Lung microvascular endothelial cell (primary cell): ENCODE results near the gene ST6GALNAC3. TPM values are rescaled to one million over a fixed set of nuclear protein-coding genes. Genes with fewer than 3 reads are reported as not detected.
A peak's percentile ranks its signal among the peaks of the same experiment; 100 is the strongest.

ENCODE experiments used
- DNase-seq, 2 donors: peaks; one replicate each; pipeline versions ENCODE4 v3.0.0 to v3.0.0-alpha.2; 2010; ENCODE audit warnings: low read depth in 2 of 2
- total RNA-seq: library from RNA; depleted of rRNA; stranded (reverse); fragments of >200 nt; gene quantifications from 2 replicates; pipeline ENCODE4 v1.2.1, GENCODE V29; 2014

ST6GALNAC3 gene
- total RNA-seq, 1 donor from 2014 or later: 41.5 TPM

DNA sequence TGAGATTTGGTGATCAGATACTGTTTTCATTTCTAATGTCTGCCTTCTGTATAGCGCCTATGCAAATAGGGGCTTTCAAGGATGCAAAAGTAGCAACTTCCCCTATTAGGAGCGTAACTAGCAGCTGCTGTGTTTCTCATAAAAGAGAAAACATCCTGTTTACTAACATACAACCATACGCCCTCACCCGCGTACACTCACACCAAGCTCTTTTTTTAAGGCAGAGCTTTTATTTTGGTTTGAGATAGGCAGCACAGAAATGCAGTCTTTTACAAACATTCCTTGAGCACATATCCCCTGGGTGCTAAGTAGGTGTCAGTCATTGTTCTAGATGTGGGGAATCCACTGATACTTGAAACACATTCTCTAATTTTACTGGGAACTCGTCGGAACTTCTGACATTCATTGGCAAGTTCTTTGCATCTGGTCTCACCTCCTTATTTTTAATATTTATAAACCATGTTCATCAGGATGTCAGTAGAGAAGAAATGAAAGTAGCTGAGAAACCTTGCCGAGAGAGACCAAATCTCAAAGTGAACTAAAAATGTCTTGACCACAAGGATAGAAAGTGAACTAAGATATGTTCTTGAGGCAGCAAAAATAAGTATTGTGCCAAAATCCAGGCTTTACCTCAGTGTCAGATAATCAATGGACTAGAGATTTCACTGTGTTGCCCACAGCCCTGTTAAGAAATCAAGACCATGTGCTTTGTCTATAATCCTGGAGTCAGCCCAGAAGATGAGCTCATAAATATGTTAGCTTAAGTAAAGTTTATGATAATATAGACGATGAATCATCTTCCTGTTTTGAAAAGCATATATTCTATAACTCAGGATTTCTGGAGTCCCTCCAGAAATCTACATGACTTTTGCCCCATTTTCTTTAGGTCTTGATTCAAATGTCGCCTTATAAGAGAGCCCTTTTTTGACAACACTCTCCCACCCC is 350.9 kb downstream of the ST6GALNAC3 start:
- DNase-seq: peak; percentile 39 to 65

DNA sequence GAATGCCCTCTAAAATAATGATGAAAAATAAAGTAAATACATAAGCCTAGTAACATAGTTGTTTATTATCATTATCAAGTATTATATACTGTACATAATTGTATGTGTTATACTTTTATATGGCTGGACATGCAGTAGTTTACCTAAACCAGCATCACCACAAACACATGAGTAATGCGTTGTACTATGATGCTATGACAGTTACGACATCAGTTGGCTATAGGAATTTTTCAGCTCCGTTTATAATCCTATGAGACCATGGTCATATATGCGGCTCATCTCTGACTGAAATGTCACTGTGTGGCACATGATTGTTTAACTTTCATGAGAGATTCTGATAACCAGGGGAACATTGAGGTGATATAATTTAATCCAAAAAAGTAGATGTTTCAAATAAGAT is 352.1 kb downstream of the ST6GALNAC3 start:
- DNase-seq: no peak

DNA sequence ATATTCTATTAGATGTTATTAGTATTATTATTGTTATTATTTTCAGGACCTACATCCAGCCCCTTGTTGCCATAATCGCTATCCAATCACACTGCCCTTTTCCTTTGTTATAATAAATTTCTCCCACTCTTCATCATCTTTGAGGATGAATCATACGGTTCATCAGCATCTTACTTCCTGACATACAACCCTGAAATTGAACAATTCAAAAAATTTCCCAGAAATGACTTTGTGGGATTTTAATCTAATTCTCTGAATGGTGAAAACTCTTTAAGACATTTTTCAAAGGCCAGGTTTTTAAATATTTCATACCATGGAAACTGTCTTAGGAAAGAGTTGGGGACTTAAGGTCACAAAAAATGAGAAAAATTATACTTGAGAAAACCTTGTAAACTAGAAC is 353.5 kb downstream of the ST6GALNAC3 start:
- DNase-seq: peak in 1 of 2 donors; percentile 38

DNA sequence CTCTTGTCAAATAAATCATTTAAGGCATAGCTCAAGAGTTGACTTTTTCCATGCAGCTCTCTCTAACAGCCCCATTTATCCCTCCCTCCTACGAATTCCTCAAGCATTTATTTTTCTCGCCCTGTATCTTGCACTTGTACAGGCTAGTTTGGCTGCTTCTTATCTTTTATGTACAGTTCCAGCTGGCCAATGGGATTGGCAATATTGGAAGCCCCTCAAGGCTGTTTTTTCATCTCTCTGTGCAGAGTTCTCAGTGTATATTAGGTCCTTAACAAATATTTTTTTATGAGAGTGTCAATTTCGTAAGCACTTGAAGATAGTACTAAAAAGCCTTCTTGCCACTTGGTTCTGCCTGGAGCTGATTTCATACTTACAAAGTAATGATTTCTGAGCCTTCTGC is 356.0 kb downstream of the ST6GALNAC3 start:
- no peak for DNase-seq

DNA sequence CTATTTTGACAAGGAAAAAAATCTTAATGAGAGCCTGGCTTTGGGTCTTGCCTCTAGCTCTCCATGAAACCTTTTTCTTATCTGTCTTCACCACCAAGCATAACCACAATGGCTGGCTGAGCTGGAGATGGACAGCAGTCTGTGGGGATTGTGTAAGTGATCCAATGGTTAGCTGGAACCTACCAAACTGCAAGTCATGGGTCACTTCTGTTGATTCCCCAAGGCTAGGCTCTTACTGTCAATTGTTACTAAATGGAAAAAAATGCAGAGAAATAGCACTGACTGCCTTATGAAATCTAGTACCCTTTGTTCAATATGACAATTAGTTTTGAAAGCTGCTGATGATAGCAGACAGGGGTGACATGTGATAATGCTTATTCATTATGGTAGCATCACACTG is 359.0 kb downstream of the ST6GALNAC3 start:
- no peak for DNase-seq

DNA sequence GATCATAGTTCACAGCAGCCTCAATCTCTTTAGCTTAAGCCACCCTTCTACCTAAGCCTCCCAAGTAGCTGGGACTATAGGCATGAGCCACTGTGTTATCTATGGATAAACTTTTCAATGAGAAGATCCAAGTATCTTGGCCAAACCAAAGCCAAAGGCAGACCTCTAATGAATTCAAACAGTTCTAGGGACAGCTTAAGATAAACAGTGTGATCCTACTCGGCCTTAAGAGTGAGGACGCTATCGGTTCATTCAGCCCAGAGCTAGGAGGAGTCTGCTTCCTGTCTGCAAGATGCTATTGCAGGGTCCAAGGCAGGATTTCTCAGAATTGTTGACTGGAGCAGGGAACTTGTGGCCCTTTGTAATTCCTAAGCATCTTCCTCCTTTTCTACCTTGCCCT is 368.7 kb downstream of the ST6GALNAC3 start:
- DNase-seq: no peak

DNA sequence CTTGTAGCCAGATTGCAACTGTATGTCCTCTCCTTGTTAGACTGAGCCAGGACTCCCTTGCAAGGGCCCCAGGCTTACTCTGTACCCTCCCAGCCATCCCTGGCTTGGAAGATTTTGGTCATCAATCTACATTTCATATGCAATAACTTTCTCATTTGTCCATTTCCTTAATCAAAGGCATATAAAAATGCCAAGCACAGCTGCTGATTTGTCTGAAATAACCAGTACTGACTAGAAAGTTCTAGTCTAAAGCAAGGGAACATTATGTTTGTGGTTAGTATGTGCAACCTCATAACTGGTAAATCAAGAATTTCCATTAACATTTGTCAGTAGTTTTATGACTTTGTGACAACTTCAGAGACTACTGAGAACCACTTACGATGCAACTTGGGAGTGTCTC is 370.2 kb downstream of the ST6GALNAC3 start:
- no peak for DNase-seq

DNA sequence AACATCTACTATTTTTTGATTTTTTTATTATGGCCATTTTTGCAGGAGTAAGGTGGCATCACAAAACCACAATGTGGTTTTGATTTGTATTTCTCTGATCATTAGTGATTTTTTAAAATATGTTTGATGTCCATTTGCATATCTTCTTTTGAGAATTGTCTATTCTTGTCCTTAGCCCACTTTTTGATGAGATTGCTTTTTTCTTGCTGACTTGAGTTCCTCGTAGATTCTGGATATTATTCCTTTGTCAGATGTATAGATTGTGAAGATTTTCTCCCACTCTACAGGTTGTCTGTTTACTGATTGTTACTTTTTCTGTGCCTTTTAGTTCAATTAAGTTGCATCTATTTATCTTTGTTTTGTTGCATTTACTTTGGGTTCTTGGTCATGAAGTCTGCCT is 375.7 kb downstream of the ST6GALNAC3 start:
- DNase-seq: no peak

DNA sequence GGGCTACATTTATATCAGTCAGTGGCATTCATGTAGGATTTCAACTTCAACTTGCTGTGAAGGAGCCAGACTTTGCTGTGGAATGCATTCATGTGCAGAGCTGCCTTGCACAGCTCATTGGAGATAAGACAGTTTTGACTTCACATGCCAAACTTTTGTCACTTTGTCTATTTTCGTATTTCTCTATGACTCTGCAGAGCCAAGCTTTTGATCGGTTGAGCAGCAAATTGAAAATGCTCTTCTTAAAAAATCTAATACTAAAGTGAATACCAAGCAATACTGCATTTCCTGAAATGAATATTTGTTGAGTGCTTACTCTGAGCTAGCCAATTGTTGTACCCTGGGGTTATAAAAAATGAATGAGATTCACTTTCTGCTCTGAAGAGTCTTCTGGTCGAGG is 388.7 kb downstream of the ST6GALNAC3 start:
- no peak for DNase-seq

DNA sequence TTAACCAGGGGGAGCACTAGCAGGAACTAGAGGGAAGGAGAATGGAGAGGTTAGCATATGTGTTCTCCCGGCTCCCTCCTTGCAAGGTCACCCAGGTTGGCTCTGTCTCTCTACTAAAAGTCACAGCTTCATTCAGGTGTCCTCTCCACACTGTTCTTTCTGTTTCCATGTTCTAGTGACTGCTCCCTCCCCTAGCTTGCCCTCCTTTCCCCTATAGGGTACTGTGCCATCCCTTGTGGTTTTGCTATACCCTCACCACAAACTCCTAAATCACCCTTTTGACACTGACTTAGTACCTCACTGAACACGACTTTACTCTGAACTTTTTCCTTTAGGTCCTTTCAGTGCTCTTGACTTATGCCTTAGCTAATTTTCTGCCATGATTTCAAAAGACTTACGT is 389.3 kb downstream of the ST6GALNAC3 start:
- DNase-seq: no peak

DNA sequence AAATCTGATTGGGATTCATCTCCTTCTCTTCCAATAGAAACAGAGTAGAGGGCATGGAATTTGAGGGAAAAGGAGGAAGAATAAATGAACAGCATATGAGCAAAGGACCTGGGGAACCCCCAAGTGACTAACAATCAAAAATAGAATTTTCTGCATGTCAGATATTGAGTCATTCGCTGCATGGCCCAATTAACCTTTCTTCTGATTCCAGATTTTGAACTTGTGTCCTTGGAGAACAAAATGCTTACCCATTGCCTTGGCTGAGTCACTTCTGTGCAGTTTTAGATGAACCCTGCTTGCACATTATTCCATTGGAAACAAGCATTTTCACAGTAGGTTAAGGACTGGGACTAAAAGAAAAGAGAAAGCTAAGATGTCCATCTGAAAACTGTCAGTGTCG is 390.5 kb downstream of the ST6GALNAC3 start:
- peak in 1 of 2 donors; percentile 75 for DNase-seq

DNA sequence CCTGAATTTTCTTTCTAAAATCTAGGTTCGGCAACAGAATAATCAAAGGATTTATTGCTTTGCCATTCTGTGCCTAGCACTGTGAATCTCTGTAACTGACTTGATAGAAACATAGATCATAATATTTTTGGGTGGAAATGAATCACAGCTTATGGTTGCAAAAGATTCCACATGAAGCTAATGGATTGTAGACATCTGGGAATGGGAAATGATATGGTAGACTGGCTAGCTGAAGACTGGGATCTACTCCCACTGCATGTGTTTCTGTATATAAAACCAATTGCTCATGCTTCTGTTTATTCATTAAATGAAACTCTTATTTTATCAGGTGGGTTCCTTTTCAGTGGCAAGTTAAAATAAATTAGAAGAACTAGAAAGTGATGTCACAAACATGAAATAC is 395.6 kb downstream of the ST6GALNAC3 start:
- DNase-seq: no peak

DNA sequence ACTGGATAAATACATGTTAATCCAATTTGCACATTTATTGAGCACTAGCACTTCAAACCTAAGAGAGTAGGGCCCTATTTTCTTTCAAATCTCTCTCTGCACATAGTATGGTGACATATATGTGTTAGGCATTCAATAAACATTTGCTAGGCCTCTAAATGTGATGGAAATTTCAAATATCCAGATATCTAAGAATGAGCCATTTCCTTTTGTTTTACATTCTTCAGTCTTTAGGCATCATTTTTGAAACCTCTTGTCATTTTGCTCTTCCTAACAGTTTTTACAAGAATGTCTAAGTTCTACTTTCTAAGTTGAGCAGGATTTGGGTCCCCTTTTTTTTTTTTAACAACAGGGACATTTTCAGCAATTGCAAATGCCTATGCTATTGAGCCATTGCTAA is 397.0 kb downstream of the ST6GALNAC3 start:
- DNase-seq: no peak

DNA sequence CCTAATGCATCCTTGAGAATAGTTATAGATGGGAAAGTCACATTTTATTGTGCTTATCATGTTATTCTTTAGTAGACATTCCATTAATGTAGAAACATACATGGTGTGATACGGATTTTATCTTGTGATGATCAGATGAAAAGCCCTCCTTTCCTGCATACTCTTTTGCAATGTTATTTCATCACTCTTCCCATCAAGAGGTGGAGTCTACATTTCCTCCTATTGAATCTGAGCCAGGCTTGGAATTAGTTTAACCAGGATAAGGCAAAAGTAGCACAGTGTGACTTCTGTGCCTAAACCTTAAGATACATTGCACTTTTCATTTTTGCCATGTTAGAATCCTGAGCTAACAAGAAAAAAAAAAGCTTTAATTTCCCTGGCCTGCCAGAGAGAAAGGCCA is 399.0 kb downstream of the ST6GALNAC3 start:
- DNase-seq: peak in 1 of 2 donors; percentile 51

DNA sequence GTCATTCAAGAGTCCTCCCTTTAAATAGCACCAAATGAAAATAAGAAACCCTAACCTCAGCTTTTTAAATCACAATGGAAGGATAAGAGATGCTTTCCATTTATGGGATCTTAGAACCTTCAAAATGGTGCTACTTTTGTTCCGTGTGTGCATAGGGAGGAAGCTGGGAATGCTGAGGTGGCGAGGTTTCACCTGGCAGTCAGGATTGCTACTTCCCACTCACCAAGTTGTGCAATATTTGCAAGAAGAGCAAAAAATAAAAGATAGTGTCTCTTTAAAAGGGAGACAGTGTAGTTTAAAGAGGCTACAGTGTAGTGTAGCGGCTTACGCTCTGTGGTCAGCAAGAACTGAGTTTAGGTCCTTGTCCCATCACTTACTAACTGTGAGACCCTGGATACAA is 400.4 kb downstream of the ST6GALNAC3 start:
- no peak for DNase-seq

DNA sequence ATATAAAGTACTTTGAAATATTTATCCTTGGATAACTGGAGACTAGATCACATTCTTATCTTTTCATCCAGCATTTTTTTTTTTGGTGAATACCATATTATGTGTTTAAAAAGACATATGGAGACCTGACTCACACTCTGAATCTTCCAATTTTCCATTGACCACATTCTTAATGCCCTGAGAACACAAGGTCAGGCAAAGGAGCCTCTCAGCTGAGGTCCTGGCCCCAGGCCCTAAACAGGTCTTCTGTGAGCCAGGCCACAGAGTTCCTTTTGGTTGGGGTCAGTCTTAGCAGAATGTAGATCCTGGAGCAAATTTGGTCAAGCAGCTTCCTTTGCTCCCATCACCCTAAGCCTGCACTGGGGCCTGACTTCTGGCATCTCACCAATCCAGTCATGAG is 402.6 kb downstream of the ST6GALNAC3 start:
- no peak for DNase-seq

DNA sequence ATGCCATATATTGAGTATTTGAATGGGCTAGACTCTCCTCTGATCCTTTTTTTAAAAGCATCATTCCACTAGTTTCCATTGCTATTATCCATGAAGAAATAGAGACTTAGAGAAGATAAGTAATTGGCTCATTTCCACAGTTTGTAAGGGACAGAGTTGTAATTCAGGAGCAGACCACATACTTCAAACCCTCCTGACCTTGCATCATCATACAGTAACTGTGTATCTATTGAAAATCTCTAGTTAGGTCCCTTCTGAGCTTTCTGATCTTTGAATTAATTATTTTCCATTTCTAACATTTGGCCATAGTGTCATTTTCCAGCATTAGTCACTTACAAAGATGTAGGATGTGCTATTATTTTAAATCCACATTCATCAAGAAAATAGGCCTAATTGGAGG is 406.3 kb downstream of the ST6GALNAC3 start:
- peak in 1 of 2 donors; percentile 22 for DNase-seq

DNA sequence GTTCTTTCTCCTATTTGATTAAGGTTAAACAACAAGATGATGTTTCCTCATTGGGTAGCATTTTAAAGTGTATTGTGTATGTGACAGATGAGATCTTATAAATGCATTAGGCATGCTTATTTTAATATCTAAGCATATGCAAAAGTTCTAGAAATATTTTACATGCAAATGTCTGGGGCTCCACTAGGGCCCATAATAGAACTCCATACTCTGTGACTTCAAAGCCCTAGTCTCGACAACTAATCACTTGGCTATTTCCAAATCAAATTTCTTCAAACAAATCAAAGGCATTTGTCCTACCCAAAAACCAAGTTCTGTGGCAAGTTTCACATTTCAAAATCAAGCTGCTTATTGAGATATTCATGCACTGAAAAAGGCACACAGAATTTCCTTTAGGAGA is 407.1 kb downstream of the ST6GALNAC3 start:
- DNase-seq: no peak

DNA sequence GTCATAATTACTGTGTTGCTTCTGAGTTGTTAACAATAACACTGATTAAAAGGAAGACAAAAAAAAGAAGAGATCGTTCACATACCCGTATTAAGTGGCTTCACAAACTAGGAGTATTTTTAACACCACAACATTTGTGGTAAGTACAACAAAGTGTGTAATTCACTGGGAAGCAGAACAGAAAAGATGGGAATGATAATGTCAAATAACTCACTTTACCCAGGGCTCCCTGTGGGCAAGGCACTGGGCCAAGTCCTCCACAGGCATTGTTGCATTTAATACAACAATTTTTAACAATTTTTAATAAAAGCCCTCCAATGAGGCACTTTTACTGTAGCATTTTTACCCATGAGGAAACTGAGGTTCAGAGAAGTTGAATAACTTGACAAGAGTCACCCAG is 407.7 kb downstream of the ST6GALNAC3 start:
- no peak for DNase-seq

DNA sequence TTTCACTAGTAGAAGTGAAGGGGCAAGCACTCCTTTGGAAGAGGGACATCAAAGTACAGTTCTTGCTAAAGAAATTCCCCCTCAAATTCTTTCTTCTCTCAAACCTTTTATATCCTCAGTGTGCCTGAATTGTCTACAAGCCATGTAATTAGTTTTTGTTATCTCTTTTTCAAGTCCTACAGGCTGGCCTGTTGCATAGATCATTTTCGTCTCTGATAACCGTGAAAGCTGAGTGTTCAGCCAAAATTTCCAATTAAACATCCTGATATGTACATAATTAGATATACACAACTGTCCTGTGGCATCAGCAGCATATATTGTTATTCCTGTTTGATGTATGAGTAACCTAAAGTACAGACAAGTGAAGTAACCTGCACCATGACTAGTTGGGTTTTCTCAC is 417.2 kb downstream of the ST6GALNAC3 start:
- DNase-seq: no peak

DNA sequence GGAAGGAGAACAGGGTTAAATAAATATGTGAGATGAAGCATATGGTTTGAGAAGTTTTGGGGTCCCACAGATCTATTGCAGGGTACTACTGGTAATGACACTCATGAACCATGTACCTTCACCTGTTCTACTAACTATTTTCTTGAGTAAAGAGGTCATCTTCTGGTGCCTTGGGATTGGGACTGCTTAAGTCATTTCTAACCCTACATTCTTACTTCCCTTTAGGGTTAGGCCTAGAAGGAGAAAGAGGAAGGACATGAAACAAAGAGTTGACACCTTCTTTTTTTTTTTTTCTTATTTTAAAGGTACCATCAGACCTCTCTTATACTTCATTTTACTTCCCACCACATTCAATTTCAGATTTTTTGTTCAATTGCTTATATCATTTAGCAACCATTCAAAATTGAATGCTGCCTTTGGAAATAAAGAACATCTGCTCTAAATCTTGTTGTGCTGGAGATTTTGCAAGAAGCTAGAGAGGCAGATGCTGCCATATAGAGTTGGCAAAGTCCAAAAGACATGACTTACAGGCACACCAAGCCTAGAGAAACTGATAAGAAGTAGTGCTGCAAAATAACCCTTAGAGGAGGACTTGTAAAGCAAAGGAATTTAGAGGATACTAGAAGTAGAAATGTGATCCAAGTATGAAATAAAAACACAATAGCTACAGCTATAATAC is 418.3 kb downstream of the ST6GALNAC3 start:
- no peak for DNase-seq

DNA sequence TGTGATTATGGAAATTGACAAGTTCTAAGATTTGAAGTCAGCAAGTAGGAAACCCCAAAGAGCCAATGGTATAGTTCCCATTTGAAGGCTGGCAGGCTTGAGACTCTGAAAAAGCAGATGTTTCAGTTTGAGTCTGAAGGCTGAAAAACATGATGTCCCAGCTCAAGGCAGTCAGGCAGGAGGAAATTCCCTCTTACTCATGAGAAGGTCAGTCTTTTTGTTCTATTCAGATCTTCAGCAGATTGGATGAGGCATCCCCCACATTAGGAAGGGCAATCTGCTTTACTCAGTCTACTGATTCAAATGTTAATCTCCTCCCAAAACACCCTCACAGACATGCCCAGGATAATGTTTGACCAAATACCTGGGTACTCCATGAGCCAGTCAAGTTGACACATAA is 420.3 kb downstream of the ST6GALNAC3 start:
- peak in 1 of 2 donors; percentile 86 for DNase-seq

DNA sequence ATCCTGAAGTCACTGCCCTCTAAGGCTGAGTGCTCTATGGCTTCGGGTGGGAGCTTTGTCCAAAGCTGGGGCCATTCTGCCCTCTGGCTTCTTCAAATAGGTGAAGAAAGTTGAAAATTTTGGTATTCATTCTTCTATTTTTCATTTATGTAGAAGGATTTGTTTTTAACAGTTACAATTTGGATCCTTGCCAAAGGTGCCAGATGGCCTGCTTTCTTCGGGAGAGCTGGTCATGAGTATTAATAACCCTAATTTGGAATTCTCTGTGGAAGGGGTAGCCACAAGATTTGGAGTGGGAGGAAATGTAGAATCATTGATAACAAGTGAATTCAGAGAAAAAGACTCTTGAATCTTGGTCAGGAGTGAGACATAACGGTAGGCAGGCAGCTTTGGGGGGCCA is 422.3 kb downstream of the ST6GALNAC3 start:
- peak in 1 of 2 donors; percentile 43 for DNase-seq
